Measurements from ENCODE around the gene GOT1. TPM values are rescaled to one million over a fixed set of nuclear protein-coding genes. Genes with fewer than 3 reads are reported as not detected.

The GOT1 gene
- total RNA-seq, 2 experiments from 2014 or later: 36.0 to 36.9 TPM

- POLR2A ChIA-PET: no interaction called here
- no peak overlapping the region for H3K4me3 Mint-ChIP-seq
- H3K9me3 Mint-ChIP-seq: no peaks in the 10 kb centered on the region
- H3K36me3 Mint-ChIP-seq (ENCODE audit: low read depth): no peaks in the 10 kb centered on the region
- peaks cover 1% of the 10 kb centered on the region for H3K4me1 Mint-ChIP-seq
- CTCF ChIA-PET: no interaction called here
- no peak for DNase-seq
- H3K27ac Mint-ChIP-seq: no peak overlapping the region
- H3K27me3 Mint-ChIP-seq: peaks cover 10% of the 10 kb centered on the region
These were observed 43.4 kb downstream of the GOT1 start for GRCh38 chr10:99387071-99387470.

GRCh38 chr10:99382176-99382575, 48.2 kb downstream of the GOT1 start:
- H3K9me3 Mint-ChIP-seq: no peaks in the 10 kb centered on the region
- H3K4me3 Mint-ChIP-seq: no peak overlapping the region
- POLR2A ChIA-PET: no interaction called here
- H3K27me3 Mint-ChIP-seq: peaks cover 12% of the 10 kb centered on the region
- no peak for DNase-seq
- H3K36me3 Mint-ChIP-seq (ENCODE audit: low read depth): no peaks in the 10 kb centered on the region
- H3K27ac Mint-ChIP-seq: no peak overlapping the region
- no peaks in the 10 kb centered on the region for H3K4me1 Mint-ChIP-seq
- CTCF ChIA-PET: interaction anchor here (2.4 kb wide), 1 partner anchor 10 kb away, joined by 9 read pairs; no protein-coding TSS in a partner anchor

DNA sequence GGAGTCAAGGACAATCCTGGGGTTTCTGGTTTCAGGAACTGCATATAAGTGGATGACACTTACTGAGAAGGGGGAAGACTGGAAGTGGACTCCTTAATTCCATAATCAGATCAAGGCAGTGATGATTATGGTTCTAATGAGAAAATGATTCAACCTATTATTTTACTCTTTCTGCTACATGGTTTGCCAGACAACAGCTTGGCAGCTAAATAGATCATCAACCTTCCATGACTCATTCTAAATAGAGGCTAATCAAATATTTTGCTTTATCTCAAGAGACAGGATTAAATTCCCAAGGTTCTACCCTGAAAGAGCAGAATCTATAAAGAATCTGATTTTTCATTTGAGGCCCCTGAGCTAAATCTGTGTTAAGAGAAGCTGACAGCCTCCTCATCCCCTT, 55.0 kb downstream of the GOT1 start:
- no peaks in the 10 kb centered on the region for H3K36me3 Mint-ChIP-seq (ENCODE audit: low read depth)
- peaks cover 3% of the 10 kb centered on the region for H3K4me1 Mint-ChIP-seq
- H3K27ac Mint-ChIP-seq: no peak overlapping the region
- H3K9me3 Mint-ChIP-seq: no peaks in the 10 kb centered on the region
- ChIA-PET CTCF (no interaction called here), POLR2A (no interaction called here)
- H3K4me3 Mint-ChIP-seq: no peak overlapping the region
- peaks cover 40% of the 10 kb centered on the region for H3K27me3 Mint-ChIP-seq
- DNase-seq: no peak

GRCh38 chr10:99374972-99375371, 55.5 kb downstream of the GOT1 start:
- Mint-ChIP-seq H3K27me3 (peaks cover 41% of the 10 kb centered on the region), H3K27ac (no peak overlapping the region)

GRCh38 chr10:99374526-99374925, 55.9 kb downstream of the GOT1 start:
- Mint-ChIP-seq H3K4me1 (peaks cover 3% of the 10 kb centered on the region), H3K27ac (no peak overlapping the region), H3K4me3 (no peak overlapping the region), H3K9me3 (no peaks in the 10 kb centered on the region), H3K27me3 (peaks cover 46% of the 10 kb centered on the region), H3K36me3 (ENCODE audit: low read depth) (no peaks in the 10 kb centered on the region)
- POLR2A ChIA-PET: no interaction called here
- CTCF ChIA-PET: no interaction called here
- no peak for DNase-seq

More at GRCh38 chr10:99374972-99375371, 55.5 kb downstream of the GOT1 start:
- ChIA-PET POLR2A (no interaction called here), CTCF (no interaction called here)
- no peak overlapping the region for H3K4me3 Mint-ChIP-seq
- H3K4me1 Mint-ChIP-seq: peaks cover 3% of the 10 kb centered on the region
- no peaks in the 10 kb centered on the region for H3K36me3 Mint-ChIP-seq (ENCODE audit: low read depth)
- H3K9me3 Mint-ChIP-seq: no peaks in the 10 kb centered on the region
- no peak for DNase-seq

- ChIA-PET POLR2A (no interaction called here), CTCF (no interaction called here)
- Mint-ChIP-seq H3K9me3 (no peaks in the 10 kb centered on the region), H3K36me3 (ENCODE audit: low read depth) (no peaks in the 10 kb centered on the region), H3K27ac (no peak overlapping the region), H3K4me3 (no peak overlapping the region), H3K4me1 (peaks cover 3% of the 10 kb centered on the region), H3K27me3 (peaks cover 55% of the 10 kb centered on the region)
- DNase-seq: no peak
These were observed 57.7 kb downstream of the GOT1 start for GRCh38 chr10:99372546-99373271.

DNA sequence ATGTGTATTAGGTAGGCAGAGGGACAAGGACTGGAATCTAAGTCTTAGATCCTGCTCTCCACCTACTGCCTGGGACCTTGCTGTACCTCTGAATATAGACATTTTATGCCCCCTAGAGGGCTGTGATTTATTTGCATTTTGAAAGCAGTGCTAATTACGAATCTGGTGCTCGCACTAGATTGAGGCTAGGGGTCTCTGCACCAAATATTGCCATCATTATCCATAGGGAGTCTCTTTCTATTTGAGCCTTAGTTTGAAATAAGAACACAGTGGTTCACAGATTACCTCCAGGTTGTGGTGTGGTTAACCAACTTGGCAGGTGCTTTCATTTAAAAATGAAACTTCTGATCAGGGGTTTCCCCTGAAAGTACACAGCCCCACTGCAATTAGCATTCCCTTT, 59.4 kb downstream of the GOT1 start:
- Mint-ChIP-seq H3K4me3 (no peak overlapping the region), H3K36me3 (ENCODE audit: low read depth) (no peaks in the 10 kb centered on the region), H3K4me1 (peaks cover 3% of the 10 kb centered on the region), H3K27me3 (peaks cover 67% of the 10 kb centered on the region), H3K9me3 (no peaks in the 10 kb centered on the region), H3K27ac (no peak overlapping the region)
- ChIA-PET CTCF (no interaction called here), POLR2A (no interaction called here)
- no peak for DNase-seq

DNA sequence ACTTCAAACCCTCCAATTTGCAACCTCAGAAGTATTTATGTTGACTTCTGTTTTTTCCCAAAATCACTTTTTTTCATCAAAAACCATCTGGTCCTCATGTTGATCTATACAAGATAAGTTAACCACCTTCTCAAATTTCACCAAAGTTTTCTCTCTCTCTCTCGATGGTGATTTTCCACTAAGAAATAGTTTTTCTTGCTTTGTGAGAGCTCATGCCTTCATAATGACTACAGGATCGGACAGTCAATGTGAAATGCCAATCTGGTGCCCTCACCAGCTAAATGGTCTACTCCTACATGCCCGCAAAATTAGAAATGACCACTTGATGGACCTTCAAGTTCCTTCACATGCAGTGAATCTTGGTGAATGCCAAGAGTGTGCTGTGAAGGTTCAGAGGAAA, 60.9 kb downstream of the GOT1 start:
- Mint-ChIP-seq H3K4me3 (no peak overlapping the region), H3K9me3 (no peaks in the 10 kb centered on the region), H3K27ac (no peak overlapping the region), H3K36me3 (ENCODE audit: low read depth) (no peaks in the 10 kb centered on the region), H3K4me1 (peaks cover 3% of the 10 kb centered on the region), H3K27me3 (peaks cover 63% of the 10 kb centered on the region)
- DNase-seq: no peak
- ChIA-PET CTCF (interaction anchor here (1.1 to 1.2 kb wide), 2 partner anchors 32 to 35 kb away, joined by 3 read pairs; no protein-coding TSS in a partner anchor), POLR2A (no interaction called here)

- peaks cover 61% of the 10 kb centered on the region for H3K27me3 Mint-ChIP-seq
- POLR2A ChIA-PET: no interaction called here
These were observed 61.3 kb downstream of the GOT1 start for GRCh38 chr10:99369126-99369525.

DNA sequence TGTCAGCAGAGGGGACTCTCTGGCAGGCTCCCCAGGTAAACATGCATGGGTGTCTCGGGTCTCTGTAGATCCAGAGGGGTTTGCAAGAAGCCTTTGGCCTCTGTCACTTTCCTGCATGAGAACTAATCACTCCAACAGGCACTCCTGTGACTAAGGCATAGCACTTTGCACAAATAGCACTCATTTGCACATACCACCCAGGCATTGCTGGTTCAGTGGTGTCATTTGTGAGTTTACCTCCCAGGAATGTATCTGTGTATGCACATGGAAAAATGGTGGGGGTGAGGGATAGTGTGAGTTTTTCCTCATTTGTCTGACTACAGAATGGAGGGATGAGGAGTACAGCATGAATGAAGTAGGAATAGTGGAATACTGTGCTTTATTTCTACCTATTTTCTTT, 61.8 kb downstream of the GOT1 start:
- no peak for DNase-seq
- Mint-ChIP-seq H3K4me1 (peaks cover 3% of the 10 kb centered on the region), H3K4me3 (no peak overlapping the region), H3K36me3 (ENCODE audit: low read depth) (no peaks in the 10 kb centered on the region), H3K27ac (no peak overlapping the region), H3K27me3 (peaks cover 56% of the 10 kb centered on the region), H3K9me3 (no peaks in the 10 kb centered on the region)
- CTCF ChIA-PET: interaction anchor here (1.1 to 1.2 kb wide), 2 partner anchors 31 to 36 kb away, joined by 3 read pairs; no protein-coding TSS in a partner anchor
- POLR2A ChIA-PET: no interaction called here

More at GRCh38 chr10:99369126-99369525, 61.3 kb downstream of the GOT1 start:
- no peak overlapping the region for H3K4me3 Mint-ChIP-seq
- CTCF ChIA-PET: interaction anchor here (1.1 to 1.2 kb wide), 2 partner anchors 31 to 35 kb away, joined by 3 read pairs; no protein-coding TSS in a partner anchor
- peaks cover 3% of the 10 kb centered on the region for H3K4me1 Mint-ChIP-seq
- no peaks in the 10 kb centered on the region for H3K9me3 Mint-ChIP-seq
- no peak for DNase-seq
- no peak overlapping the region for H3K27ac Mint-ChIP-seq
- no peaks in the 10 kb centered on the region for H3K36me3 Mint-ChIP-seq (ENCODE audit: low read depth)

DNA sequence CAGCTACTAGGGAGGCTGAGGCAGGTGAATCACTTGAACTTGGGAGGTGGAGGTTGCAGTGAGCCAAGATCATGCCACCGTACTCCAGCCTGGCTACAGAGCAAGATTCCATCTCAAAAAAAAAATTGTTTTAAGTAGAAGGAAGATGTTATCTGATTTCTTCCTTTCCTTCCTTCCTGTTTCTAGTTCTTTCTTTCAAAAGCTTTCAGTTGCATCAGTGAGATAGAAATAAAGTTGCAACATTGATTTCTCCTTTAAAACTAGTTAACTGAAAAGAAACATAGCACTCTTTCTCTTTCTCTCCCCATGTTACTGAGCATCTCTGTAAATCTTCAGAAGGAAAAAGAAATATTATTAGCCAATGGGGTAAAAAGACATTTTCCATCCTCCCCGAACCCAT, 63.8 kb downstream of the GOT1 start:
- ChIA-PET CTCF (no interaction called here), POLR2A (no interaction called here)
- Mint-ChIP-seq H3K36me3 (ENCODE audit: low read depth) (no peaks in the 10 kb centered on the region), H3K27me3 (peaks cover 40% of the 10 kb centered on the region), H3K9me3 (no peaks in the 10 kb centered on the region), H3K27ac (no peak overlapping the region), H3K4me1 (peaks cover 3% of the 10 kb centered on the region), H3K4me3 (no peak overlapping the region)
- DNase-seq: no peak

- Mint-ChIP-seq H3K27me3 (peaks cover 37% of the 10 kb centered on the region), H3K9me3 (no peaks in the 10 kb centered on the region), H3K4me1 (no peaks in the 10 kb centered on the region), H3K4me3 (no peak overlapping the region), H3K27ac (no peak overlapping the region), H3K36me3 (ENCODE audit: low read depth) (no peaks in the 10 kb centered on the region)
- DNase-seq: no peak
- CTCF ChIA-PET: no interaction called here
- POLR2A ChIA-PET: no interaction called here
These were observed 64.7 kb downstream of the GOT1 start for GRCh38 chr10:99365736-99366135.

DNA sequence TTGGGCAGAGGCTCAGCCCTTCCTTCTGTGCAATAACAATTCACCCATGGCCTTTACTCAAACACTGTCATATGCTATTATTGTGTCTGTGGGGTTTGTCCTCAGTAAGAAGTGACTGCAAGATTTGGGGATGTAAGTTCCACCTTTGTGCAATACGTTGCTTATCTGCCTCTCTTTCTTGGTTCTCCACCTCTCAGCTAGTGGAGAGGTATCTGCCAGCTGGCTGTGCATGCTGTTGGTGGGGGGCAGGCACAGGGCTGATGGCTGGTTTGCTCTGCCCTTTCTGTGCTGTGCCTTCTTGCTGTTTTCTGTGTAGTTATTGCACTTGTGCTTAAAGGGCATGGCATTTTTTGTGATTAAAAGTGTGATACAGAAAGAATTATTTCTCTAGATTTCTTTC, 65.1 kb downstream of the GOT1 start:
- no peak overlapping the region for H3K4me3 Mint-ChIP-seq
- H3K4me1 Mint-ChIP-seq: no peaks in the 10 kb centered on the region
- no peak for DNase-seq
- no peaks in the 10 kb centered on the region for H3K9me3 Mint-ChIP-seq
- no peak overlapping the region for H3K27ac Mint-ChIP-seq
- CTCF ChIA-PET: no interaction called here
- H3K36me3 Mint-ChIP-seq (ENCODE audit: low read depth): no peaks in the 10 kb centered on the region
- H3K27me3 Mint-ChIP-seq: peaks cover 36% of the 10 kb centered on the region
- POLR2A ChIA-PET: no interaction called here

GRCh38 chr10:99364125-99364524, 66.3 kb downstream of the GOT1 start:
- no peak overlapping the region for H3K4me3 Mint-ChIP-seq
- no peaks in the 10 kb centered on the region for H3K4me1 Mint-ChIP-seq
- no peak overlapping the region for H3K27ac Mint-ChIP-seq
- CTCF ChIA-PET: no interaction called here
- H3K27me3 Mint-ChIP-seq: peaks cover 29% of the 10 kb centered on the region
- POLR2A ChIA-PET: no interaction called here
- H3K9me3 Mint-ChIP-seq: no peaks in the 10 kb centered on the region
- H3K36me3 Mint-ChIP-seq (ENCODE audit: low read depth): no peaks in the 10 kb centered on the region
- DNase-seq: no peak

Measured in activated CD4-positive, alpha-beta memory T cell treated with anti-CD3 and anti-CD28 coated beads, Interleukin-2, amount 10 ng/mL, durations not matched to agents 7 days and 5 days (primary cell).